Stimulated activated CD4-positive, alpha-beta T cell treated with anti-CD3 and anti-CD28 coated beads, Interleukin-4, amount 100 ng/mL, for 4 hours (primary cell): ENCODE results near the gene UTP4.

Experiments used
- DNase-seq, 2 experiments: peaks; one replicate each; pipeline ENCODE4 v3.0.0-alpha.2; 2020

UTP4 gene

GRCh38 chr16:69180011-69180338 lies 47.5 kb downstream of the UTP4 start:
- no peak for DNase-seq

DNA sequence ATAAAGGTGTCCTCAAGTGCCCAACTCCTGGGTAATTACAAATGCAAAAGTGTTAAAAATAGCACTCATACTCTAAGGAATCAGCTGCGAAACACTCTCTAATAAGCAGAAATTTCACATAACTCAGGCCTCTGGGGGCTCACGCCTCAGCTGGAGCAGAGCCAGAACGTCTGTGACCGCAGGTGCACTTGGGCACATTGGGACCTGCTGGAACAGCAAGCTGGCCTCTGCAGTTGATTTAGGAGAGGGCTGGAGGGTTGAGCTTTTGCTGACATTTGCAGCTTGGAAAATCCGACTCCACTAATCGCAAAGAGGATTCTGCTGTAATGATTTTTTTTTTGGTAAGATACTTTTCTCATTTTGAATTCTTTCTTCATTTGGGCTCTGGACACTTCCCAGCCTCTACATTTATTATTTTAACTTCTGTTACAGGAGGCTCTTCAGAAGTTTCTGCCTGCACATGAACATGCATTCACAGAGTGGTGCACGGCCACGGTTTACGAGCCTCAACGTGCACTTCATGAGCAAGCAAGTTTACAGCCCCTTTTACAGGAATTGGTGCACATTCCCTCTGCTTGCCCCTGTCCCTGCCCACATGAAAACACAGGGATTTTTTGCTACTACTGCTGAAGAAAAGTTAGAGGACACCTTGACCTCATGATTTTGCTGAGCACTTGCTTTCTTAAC lies 50.4 kb downstream of the UTP4 start:
- DNase-seq = no peak

GRCh38 chr16:69186642-69187445 lies 54.4 kb downstream of the UTP4 start, which contains the start of gene SNTB2:
Gene SNTB2, plus strand, starts transcription at chr16:69187164. Its CDS starts 3 bp downstream, at chr16:69187167.
- peak; percentile 76 to 80 for DNase-seq

DNA sequence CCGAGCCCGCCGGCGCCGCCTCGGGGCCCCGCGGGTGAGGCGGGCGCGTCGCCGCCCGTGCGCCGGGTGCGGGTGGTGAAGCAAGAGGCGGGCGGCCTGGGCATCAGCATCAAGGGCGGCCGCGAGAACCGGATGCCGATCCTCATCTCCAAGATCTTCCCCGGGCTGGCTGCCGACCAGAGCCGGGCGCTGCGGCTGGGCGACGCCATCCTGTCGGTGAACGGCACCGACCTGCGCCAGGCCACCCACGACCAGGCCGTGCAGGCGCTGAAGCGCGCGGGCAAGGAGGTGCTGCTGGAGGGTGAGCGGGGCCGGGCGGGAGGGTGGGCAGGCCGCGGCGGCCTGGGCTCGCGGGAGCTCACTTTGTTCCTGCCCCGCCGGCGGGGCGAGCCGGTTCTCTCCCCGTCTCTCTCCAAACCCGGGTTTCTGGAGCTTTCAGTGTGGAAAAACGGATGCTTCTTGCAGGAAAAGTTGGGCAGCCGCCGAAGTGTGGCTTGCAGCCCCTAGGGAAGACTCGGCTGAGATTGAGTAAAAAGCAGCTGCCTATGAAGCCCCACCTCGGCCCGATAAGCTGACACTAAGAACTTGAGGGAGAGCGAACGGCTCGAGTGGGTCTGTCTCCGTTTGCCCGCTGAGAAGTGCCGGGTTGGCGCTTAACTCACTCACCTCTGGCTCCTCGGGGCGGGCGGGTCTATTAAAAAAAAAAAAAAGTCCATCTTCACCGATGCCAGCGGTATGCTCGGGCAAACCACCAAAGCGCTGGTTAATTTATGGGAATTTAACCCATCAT lies 55.2 kb downstream of the UTP4 start:
- DNase-seq = peak; percentile 17 to 37

GRCh38 chr16:69188236-69188549 lies 55.7 kb downstream of the UTP4 start:
- DNase-seq = peak in 1 of 2 experiments; percentile 21

- no peak for DNase-seq
Observed at GRCh38 chr16:69188716-69189115, 56.3 kb downstream of the UTP4 start.

DNA sequence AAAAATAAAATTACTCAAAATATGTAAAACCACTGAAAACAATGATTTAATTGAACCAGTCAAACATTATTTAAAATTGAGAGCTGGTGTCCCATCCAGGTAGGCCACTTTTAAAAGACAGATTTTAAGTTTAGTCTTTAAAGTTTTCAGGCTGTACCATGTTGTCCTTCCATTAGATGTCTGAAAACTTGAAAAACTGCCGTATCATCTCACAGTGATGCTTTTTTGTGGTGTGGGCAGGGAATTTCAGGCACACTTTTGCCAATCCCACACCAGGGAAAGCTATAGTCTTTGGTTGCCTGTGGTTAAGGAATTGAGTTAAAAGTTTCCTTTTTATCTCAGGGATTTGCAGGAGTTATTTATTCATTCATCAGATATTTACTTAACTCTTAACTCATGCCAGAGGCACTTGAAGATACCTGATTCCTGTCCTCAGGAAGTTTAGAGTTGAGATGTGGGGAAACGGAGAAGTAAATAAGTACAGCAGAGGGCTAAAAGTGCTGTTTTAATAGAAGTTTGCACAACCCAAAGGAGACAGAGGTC lies 57.7 kb downstream of the UTP4 start:
- no peak for DNase-seq

- no peak for DNase-seq
Observed at GRCh38 chr16:69190598-69190997, 58.1 kb downstream of the UTP4 start.

DNA sequence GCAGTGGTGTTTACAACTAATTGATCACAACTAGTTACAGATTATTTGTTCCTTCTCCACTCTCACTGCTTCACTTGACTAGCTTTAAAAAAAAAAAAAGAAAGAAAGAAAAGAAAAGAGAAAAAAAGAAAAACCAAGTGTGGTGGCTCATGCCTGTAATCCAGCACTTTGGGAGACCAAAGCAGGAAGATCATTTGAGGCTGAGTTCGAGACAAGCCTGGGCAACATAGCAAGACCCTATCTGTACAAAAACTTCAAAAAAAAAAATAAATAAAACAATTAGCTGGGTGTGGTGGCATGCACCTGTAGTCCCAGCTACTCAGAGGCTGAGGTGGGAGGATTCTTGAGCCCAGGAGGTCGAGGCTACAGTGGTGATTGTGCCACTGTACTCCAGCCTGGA lies 58.7 kb downstream of the UTP4 start:
- no peak for DNase-seq

DNA sequence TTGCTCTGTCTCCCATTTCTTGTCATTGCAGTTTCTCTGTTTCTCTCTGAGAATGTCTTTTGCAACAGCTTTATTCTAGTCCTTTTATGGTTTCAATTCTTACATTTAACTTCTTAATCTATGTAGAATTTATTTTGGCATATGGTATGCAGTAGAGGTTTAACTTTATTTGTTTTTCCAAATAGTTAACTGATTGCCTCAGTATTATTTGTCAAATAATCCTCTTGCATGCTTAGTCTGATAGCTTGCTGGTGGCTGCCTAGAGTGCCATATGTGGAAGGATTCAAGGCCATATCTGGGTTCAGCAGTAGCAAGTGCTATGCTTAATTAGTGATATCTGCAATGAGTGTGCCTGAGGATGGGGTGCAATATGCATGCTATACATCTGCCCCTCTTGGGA lies 61.4 kb downstream of the UTP4 start:
- DNase-seq = no peak

DNA sequence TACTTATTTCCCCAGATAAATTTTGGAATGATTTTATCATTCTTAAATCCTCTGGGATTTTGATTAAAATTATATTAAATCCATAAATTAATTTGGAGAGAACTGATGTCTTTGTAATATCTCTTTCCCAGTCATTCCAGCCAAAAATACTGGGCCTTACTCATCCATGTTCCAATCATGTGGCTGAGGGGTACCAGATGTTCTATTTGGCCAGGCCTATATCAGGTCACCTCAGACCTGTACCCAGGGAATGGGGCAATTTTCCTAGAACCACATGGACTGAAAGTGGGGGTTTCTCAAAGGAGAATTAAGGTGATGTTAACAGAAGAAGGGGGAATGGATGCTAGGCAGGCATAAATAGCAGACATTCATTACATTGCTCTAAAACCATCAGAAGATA lies 62.0 kb downstream of the UTP4 start:
- DNase-seq = no peak

DNA sequence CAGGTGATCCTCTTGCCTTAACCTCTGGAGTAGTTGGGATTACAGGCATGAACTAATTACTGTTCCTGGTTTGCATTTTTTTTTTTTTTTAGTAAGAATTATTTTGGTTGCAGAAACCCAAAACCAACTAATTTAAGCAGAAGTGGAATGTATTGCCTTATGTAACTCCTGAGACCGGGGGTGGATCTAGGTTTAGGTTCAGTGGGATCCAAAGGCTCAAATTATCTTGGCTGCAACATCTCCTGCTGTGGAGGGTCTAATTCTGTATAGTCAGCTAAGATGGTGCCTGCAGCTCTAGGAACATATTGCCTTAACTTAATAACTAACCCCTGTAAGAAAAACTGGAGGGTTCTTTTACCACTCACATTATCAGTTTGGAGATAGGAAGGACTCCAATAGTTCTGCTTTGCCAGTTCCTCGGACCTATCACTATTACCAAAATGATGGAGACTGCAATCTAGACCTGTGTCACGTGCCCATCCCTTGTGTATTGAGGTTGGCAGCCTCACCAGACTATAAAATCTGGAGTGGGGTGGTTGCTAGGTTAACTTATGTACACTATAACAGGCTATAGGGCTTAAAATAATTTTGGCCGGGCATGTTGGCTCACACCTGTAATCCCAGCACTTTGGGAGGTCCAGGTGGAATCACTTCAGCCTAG lies 63.0 kb downstream of the UTP4 start:
- no peak for DNase-seq

GRCh38 chr16:69197573-69197972 lies 65.1 kb downstream of the UTP4 start:
- DNase-seq = no peak

- DNase-seq = no peak
Observed at GRCh38 chr16:69199382-69199781, 66.9 kb downstream of the UTP4 start.

DNA sequence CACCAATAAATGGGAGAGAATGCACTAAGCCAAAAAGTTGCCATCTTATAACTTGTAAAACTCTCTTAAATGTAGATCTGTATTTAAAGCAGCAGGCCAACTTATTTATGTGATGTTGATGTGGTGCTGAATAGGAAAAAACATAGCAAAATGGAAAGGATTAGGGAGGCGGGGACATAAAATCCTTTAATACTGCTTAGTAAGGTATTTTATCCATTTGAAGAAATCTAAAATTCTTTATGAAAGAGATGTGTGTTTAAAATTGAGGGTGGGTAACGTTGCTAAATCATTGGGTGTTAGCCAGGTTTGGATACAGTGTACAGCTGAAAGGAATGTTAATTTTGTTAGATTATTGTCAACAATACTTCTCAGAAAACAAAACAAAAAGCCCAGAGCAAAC lies 68.8 kb downstream of the UTP4 start:
- no peak for DNase-seq

DNA sequence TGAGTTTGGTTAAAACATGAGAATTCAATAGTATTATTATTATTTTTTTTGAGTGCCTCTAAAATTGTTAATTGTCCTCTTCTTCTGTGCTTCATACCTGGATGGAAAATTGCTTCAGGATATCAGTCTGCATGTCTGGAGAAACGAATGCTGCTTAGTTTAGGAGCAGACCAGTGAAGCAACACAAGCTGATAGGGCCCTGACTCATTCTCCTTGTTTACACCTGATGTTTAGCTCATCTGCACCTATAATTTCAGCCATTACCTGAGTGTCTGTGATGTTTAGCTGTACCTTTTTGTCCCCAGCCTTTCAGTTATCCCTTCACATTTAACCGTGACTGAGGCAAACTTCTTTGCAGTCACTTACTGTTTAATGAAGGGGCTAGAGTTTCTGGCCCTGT lies 69.3 kb downstream of the UTP4 start:
- DNase-seq = no peak

GRCh38 chr16:69204172-69204571 lies 71.7 kb downstream of the UTP4 start:
- no peak for DNase-seq

DNA sequence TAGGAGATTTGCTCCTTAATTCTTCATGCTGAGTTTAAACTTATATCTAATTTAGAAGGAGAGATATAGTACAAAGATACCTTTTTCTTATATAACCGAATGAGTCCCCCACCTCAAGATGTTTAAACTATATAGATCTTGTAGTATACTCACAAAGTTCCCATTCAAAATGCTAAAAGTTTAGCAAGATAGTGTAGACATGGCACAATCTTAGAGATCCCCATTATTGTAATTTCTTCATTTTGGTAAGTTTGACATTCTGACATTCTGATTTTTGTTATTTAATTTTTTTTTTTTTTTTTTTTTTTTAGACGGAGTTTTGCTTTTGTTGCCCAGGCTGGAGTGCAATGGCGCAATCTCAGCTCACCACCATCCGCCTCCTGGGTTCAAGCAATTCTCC lies 77.3 kb downstream of the UTP4 start:
- DNase-seq = no peak

- no peak for DNase-seq
Observed at GRCh38 chr16:69217433-69217832, 85.0 kb downstream of the UTP4 start.
